B cell (primary cell): ENCODE results near the gene NRBP1. TPM values are rescaled to one million over a fixed set of nuclear protein-coding genes. Genes with fewer than 3 reads are reported as not detected.
A peak's percentile ranks its signal among the peaks of the same experiment; 100 is the strongest.

Experiments
- ATAC-seq: fragments of 200-7000 bp; cut with Tn5 transposase; one replicate; pipeline ENCODE4 v1.10.0; 2021; ENCODE audit warnings: low read depth, mild to moderate bottlenecking, moderate number of reproducible peaks, moderate library complexity
- CTCF ChIA-PET: fragments of 350-600 bp; sonication (Branson Sonifier 250); formaldehyde crosslinking; loops from one replicate; lab custom pipeline; 2021; ENCODE audit warnings: antibody characterized with exemption, inconsistent platforms; lab: Charles Lee
- POLR2A ChIA-PET: fragments of 350-600 bp; sonication (Branson Sonifier 250); formaldehyde crosslinking; loops from one replicate; lab custom pipeline; 2021; ENCODE audit warnings: antibody characterized with exemption; lab: Charles Lee
- DNase-seq: peaks from one replicate; pipeline ENCODE4 v3.0.0; 2013
- H2AFZ ChIP-seq: 2 replicates; pipeline ENCODE4 v1.6.1; 2012; ENCODE audit warnings: mild to moderate bottlenecking, low read depth, low read length; ENCODE audit not compliant: insufficient read depth, poor library complexity, severe bottlenecking
- H3K27ac ChIP-seq, 2 donors: 1 replicate in 1 of 2; 2 replicates in 1 of 2; pipeline ENCODE4 v1.5.1; 2012 to 2013; ENCODE audit warnings: low read length in 2 of 2, mild to moderate bottlenecking in 2 of 2, moderate library complexity in 1 of 2
- H3K27me3 ChIP-seq, 4 experiments: fragments of 200-600 bp in 1 of 4; sonication (generic) in 1 of 4; replicated peaks in 1 of 4; 1 replicate in 2 of 4; 2 replicates in 2 of 4; pipeline versions ENCODE4 v1.6.1 to v1.7.0; 2013 to 2016; ENCODE audit warnings: low read length in 3 of 4, mild to moderate bottlenecking in 2 of 4, mixed read lengths in 1 of 4, moderate library complexity in 1 of 4; ENCODE audit not compliant: insufficient read depth in 4 of 4, control insufficient read depth in 3 of 4; ENCODE audit errors: control extremely low read depth in 1 of 4
- H3K36me3 ChIP-seq, 2 experiments: replicated peaks in 1 of 2; 1 replicate in 1 of 2; 2 replicates in 1 of 2; pipeline versions ENCODE4 v1.6.1 to v1.7.1; 2013; ENCODE audit warnings: low read length in 1 of 2; ENCODE audit not compliant: insufficient read depth in 2 of 2, control insufficient read depth in 1 of 2; ENCODE audit errors: control extremely low read depth in 1 of 2, extremely low read depth in 1 of 2
- H3K4me1 ChIP-seq, 2 donors: fragments of 200-600 bp in 1 of 2; sonication (generic) in 1 of 2; 1 replicate in 1 of 2; 2 replicates in 1 of 2; pipeline versions ENCODE4 v1.5.1 to v1.6.1; 2013 to 2017; ENCODE audit warnings: low read length in 2 of 2; ENCODE audit not compliant: control insufficient read depth in 2 of 2, insufficient read depth in 2 of 2
- H3K4me2 ChIP-seq: replicated peaks from 2 replicates; pipeline ENCODE3; 2012; ENCODE audit warnings: mild to moderate bottlenecking, low read depth, low read length; ENCODE audit not compliant: poor library complexity, severe bottlenecking
- H3K4me3 ChIP-seq, 5 experiments: fragments of 200-600 bp in 1 of 5; sonication (generic) in 1 of 5; 1 replicate in 3 of 5; 2 replicates in 2 of 5; pipeline versions ENCODE4 v1.5.1 to v1.7.0; 2011 to 2016; ENCODE audit warnings: low read length in 4 of 5, mild to moderate bottlenecking in 4 of 5, low read depth in 2 of 5, control low read depth in 1 of 5, moderate library complexity in 1 of 5; ENCODE audit not compliant: insufficient read depth in 1 of 5; ENCODE audit errors: control extremely low read depth in 1 of 5, extremely low read depth in 1 of 5
- H3K79me2 ChIP-seq: fragments of 200-600 bp; sonication (generic); one replicate; pipeline ENCODE4 v1.6.0; 2016; ENCODE audit warnings: low read length; ENCODE audit not compliant: control insufficient read depth, insufficient read depth
- H3K9ac ChIP-seq: fragments of 200-600 bp; sonication (generic); 2 replicates; pipeline ENCODE4 v1.6.1; 2017; ENCODE audit warnings: mild to moderate bottlenecking, low read length, moderate library complexity
- H3K9me3 ChIP-seq, 3 donors: one replicate each; pipeline versions ENCODE4 v1.6.1 to v1.7.1; 2013; ENCODE audit warnings: low read length in 2 of 3; ENCODE audit not compliant: control insufficient read depth in 2 of 3, insufficient read depth in 1 of 3; ENCODE audit errors: control extremely low read depth in 1 of 3
- H4K20me1 ChIP-seq: 2 replicates; pipeline ENCODE4 v1.6.0; 2012; ENCODE audit warnings: mild to moderate bottlenecking, low read length; ENCODE audit not compliant: insufficient read depth, control insufficient read depth, poor library complexity, severe bottlenecking
- H3K27ac Mint-ChIP-seq: one replicate; pipeline ENCODE4 v1.8.0; 2021; ENCODE audit warnings: mixed read lengths
- H3K27me3 Mint-ChIP-seq: one replicate; pipeline ENCODE4 v1.8.0; 2021; ENCODE audit warnings: mixed read lengths
- H3K4me1 Mint-ChIP-seq: one replicate; pipeline ENCODE4 v1.8.0; 2021; ENCODE audit warnings: mixed read lengths
- H3K4me3 Mint-ChIP-seq: one replicate; pipeline ENCODE4 v1.8.0; 2021; ENCODE audit warnings: mixed read lengths
- H3K9me3 Mint-ChIP-seq: one replicate; pipeline ENCODE4 v1.8.0; 2022; ENCODE audit warnings: mixed read lengths; ENCODE audit not compliant: insufficient read depth
- CTCF ChIP-seq: fragments of 200-600 bp; IDR thresholded peaks from one replicate; pipeline ENCODE4 v1.8.0; 2022; ENCODE audit warnings: antibody characterized with exemption, mild to moderate bottlenecking
- EZH2 ChIP-seq: IDR thresholded peaks from 2 replicates; pipeline ENCODE4 v1.6.1; 2012; ENCODE audit warnings: borderline replicate concordance, low read depth, mild to moderate bottlenecking, moderate library complexity, low read length; ENCODE audit not compliant: insufficient read depth, poor library complexity, severe bottlenecking
- WGBS: methylation state at CpG from one replicate; pipeline ENCODE4 v1.1.5; 2013; ENCODE audit warnings: missing lambda C conversion rate; ENCODE audit not compliant: insufficient coverage; 5-methylcytosine and 5-hydroxymethylcytosine counted together
- intact Hi-C: fragments of 100-400 bp; cut with micrococcal nuclease; formaldehyde crosslinking; loops from one replicate; pipeline ENCODE4 v1.10.0; 2022
- polyA minus RNA-seq: library from RNA; depleted of rRNA, polyadenylated mRNA; stranded (reverse); fragments of >200 nt; gene quantifications from 2 replicates; pipeline ENCODE4 v1.2.3, GENCODE V29; 2012
- polyA plus RNA-seq: library from polyadenylated mRNA; depleted of rRNA; stranded (reverse); fragments of >200 nt; gene quantifications from 2 replicates; pipeline ENCODE4 v1.2.3, GENCODE V29; 2012
- total RNA-seq, 2 donors: library from RNA; stranded (reverse); fragments of 120-200 nt in 1 of 2; gene quantifications; 1 replicate in 1 of 2; 2 replicates in 1 of 2; pipeline versions ENCODE4 v1.2.3 to v1.2.4, GENCODE V29; 2013 to 2022

The NRBP1 gene
- total RNA-seq (109 and 115 TPM in 2 replicates), polyA plus RNA-seq (69.2 and 105 TPM in 2 replicates), polyA minus RNA-seq (37.6 and 52.9 TPM in 2 replicates)
- 43.3 TPM for total RNA-seq (2013)

DNA sequence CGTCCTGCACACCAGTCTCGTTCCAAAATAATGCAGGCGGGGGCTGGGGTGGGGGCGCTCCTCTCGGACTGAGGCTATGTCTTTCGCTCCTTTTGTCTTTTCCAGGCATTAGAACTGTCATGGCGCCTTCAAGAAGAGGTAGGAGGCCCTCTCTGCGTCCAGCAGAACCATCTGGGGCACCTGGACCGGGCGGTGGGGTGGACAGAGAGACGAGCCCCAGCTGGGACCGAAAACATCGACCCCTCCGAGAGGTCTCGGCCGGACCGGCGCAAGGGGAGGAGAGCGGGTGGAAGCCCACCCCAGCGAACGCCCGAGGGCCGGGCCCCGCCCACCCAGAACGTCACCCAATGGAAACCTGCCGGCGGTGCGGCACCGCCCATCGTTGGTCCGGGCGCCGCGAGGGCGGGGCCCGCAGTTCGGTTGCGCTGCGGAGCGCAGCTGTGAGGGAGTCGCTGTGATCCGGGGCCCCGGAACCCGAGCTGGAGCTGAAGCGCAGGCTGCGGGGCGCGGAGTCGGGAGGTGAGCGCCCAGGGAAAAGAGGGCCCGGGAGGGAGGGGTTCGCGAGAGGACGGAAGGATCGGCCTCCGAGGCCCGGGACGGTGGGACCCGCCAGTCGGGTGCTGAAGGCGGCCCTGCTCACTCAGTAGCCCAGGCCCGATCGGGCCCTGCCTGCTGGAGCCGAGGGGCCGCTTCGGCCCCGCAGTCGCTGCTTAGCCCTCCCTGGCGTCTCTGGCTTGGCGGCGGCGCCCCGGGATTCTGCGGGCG, at the start of gene NRBP1:
NRBP1 (plus strand) TSS at position 419 of the 765 bp plus-strand sequence. CDS start 4,643 bp downstream, outside the sequence.
- Histone ChIP-seq H3K27me3 (no peaks in the 10 kb centered on the region), H3K9me3 (no peaks in the 10 kb centered on the region), H3K9ac (peak within 1 kb of the TSS; percentile 98), H3K4me2 (peak within 1 kb of the TSS; percentile 96), H4K20me1 (peaks cover 44% of the 10 kb centered on the region), H3K27ac (peak within 1 kb of the TSS; percentile 82 to 86), H3K4me3 (peak within 1 kb of the TSS; percentile 68 to 98 (median 88)), H3K79me2 (peaks cover 45% of the 10 kb centered on the region), H3K36me3 (peaks cover 0 to 5% of the 10 kb centered on the region in 2 experiments), H3K4me1 (peaks cover 15 to 21% of the 10 kb centered on the region in 2 donors), H2AFZ (peak within 1 kb of the TSS; percentile 100)
- ATAC-seq (peak; percentile 92), DNase-seq (peak; percentile 95)
- WGBS: under 1% methylated on average over 75 of the region's 75 CpGs
- Mint-ChIP-seq H3K4me3 (peak within 1 kb of the TSS; percentile 97), H3K27me3 (no peaks in the 10 kb centered on the region), H3K4me1 (peaks cover 29% of the 10 kb centered on the region), H3K9me3 (no peaks in the 10 kb centered on the region), H3K27ac (peak within 1 kb of the TSS; percentile 97)
- ChIA-PET CTCF (interaction anchor here (1.4 to 5.0 kb wide), 6 partner anchors 12 to 59 kb away, joined by 3 to 31 read pairs (median 6); partner anchors contain the start of genes EIF2B4, PPM1G, SNX17 and ZNF513), POLR2A (interaction anchor here (0.8 to 3.5 kb wide), 6 partner anchors 13 to 377 kb away, joined by 3 to 28 read pairs (median 3); partner anchors contain the start of genes AGBL5, PPM1G and ZNF513)
- TF ChIP-seq CTCF (no peak), EZH2 (no peak)
- intact Hi-C loops: loop anchor here (1.0 to 5.0 kb wide), 10 partner anchors 14 to 342 kb away; partner anchors contain the start of genes CCDC121, EIF2B4, GPN1 and GTF3C2
